HepG2 (cell line): Measurements from ENCODE around the gene SDR42E2. TPM values are rescaled to one million over a fixed set of nuclear protein-coding genes. Genes with fewer than 3 reads are reported as not detected.

Source experiments
- HNF4A ChIP-seq: sonication (generic); formaldehyde crosslinking; IDR thresholded peaks from 2 replicates; pipeline ENCODE4 v1.4.0; 2020; ENCODE audit warnings: missing genetic modification reagents
- HOXA5 ChIP-seq: sonication (generic); formaldehyde crosslinking; IDR thresholded peaks from 2 replicates; pipeline ENCODE4 v1.4.0; 2020; ENCODE audit warnings: missing genetic modification reagents
- KLF16 ChIP-seq, 2 experiments: sonication (generic) in 1 of 2; formaldehyde crosslinking in 1 of 2; IDR thresholded peaks; 2 replicates each; pipeline versions ENCODE4 v1.6.1 to v1.8.0; 2016 to 2023; ENCODE audit warnings: missing genetic modification reagents in 2 of 2, missing compliant biosample characterization in 1 of 2
- MAZ ChIP-seq, 2 experiments: sonication (generic) in 1 of 2; formaldehyde crosslinking in 1 of 2; IDR thresholded peaks; 2 replicates each; pipeline versions ENCODE4 v1.5.0 to v1.6.1; 2012 to 2020; ENCODE audit warnings: low read depth in 2 of 2, mild to moderate bottlenecking in 2 of 2, borderline replicate concordance in 1 of 2, improper control_type of control experiment in 1 of 2, low read length in 1 of 2, missing genetic modification reagents in 1 of 2, moderate library complexity in 1 of 2
- MBNL3 ChIP-seq: fragments of 250-450 bp; sonication (Bioruptor Pico); conservative IDR thresholded peaks from 2 replicates; pipeline ENCODE4 v1.8.0; 2022; ENCODE audit warnings: mild to moderate bottlenecking, inconsistent platforms
- MED13 ChIP-seq: sonication (generic); formaldehyde crosslinking; IDR thresholded peaks from 2 replicates; pipeline ENCODE4 v1.5.0; 2020; ENCODE audit warnings: missing genetic modification reagents
- NR1H2 ChIP-seq: sonication (generic); formaldehyde crosslinking; IDR thresholded peaks from 2 replicates; pipeline ENCODE4 v1.8.1; 2022; ENCODE audit warnings: low read depth, missing genetic modification reagents, borderline replicate concordance
- PATZ1 ChIP-seq: sonication (generic); formaldehyde crosslinking; IDR thresholded peaks from 2 replicates; pipeline ENCODE4 v1.4.0; 2020; ENCODE audit warnings: missing genetic modification reagents
- PLRG1 ChIP-seq: fragments of 450-650 bp; conservative IDR thresholded peaks from 2 replicates; pipeline ENCODE4 v1.6.1; 2016
- POLR2AphosphoS2 ChIP-seq: IDR thresholded peaks from 2 replicates; pipeline ENCODE4 v1.6.1; 2011; ENCODE audit warnings: low read depth, low read length, improper control_type of control experiment
- TEAD2 ChIP-seq: sonication (generic); formaldehyde crosslinking; IDR thresholded peaks from 2 replicates; pipeline ENCODE4 v1.9.0; 2021; ENCODE audit warnings: missing genetic modification reagents
- ZHX2 ChIP-seq, 2 experiments: sonication (generic) in 1 of 2; formaldehyde crosslinking in 1 of 2; IDR thresholded peaks; 2 replicates each; pipeline versions ENCODE4 v1.6.1 to v1.9.0; 2014 to 2022; ENCODE audit warnings: antibody characterized with exemption in 1 of 2, borderline replicate concordance in 1 of 2, inconsistent platforms in 1 of 2, low read depth in 1 of 2, missing genetic modification reagents in 1 of 2
- ZNF354B ChIP-seq: sonication (generic); formaldehyde crosslinking; IDR thresholded peaks from 2 replicates; pipeline ENCODE4 v1.8.0; 2022; ENCODE audit warnings: mild to moderate bottlenecking, missing genetic modification reagents
- ZNF672 ChIP-seq: sonication (generic); formaldehyde crosslinking; IDR thresholded peaks from 2 replicates; pipeline ENCODE4 v1.8.1; 2022; ENCODE audit warnings: missing genetic modification reagents
- ZNF720 ChIP-seq: sonication (generic); formaldehyde crosslinking; IDR thresholded peaks from 2 replicates; pipeline ENCODE4 v1.4.0; 2020; ENCODE audit warnings: missing genetic modification reagents
- ZNF740 ChIP-seq: sonication (generic); formaldehyde crosslinking; IDR thresholded peaks from 2 replicates; pipeline ENCODE4 v1.4.0; 2020; ENCODE audit warnings: missing genetic modification reagents
- polyA plus RNA-seq, 8 experiments: library from polyadenylated mRNA; depleted of rRNA in 3 of 8; stranded (reverse) in 7 of 8; unstranded in 1 of 8; fragments of >200 nt; fragmentation: Illumina TruSeq in 4 of 8; extraction: Trizol in 4 of 8; gene quantifications; 2 replicates each; pipeline versions ENCODE4 v1.2.1 to v1.2.3, GENCODE V29; 2011 to 2016; ENCODE audit warnings: low read depth in 4 of 8, missing spikeins in 1 of 8, mixed read lengths in 1 of 8; ENCODE audit not compliant: insufficient read depth in 1 of 8
- total RNA-seq, 5 experiments: library from RNA; depleted of rRNA; stranded (reverse); fragments of >200 nt; fragmentation: Illumina TruSeq; extraction: Trizol; gene quantifications; 2 replicates each; pipeline ENCODE4 v1.2.3, GENCODE V29; 2016; ENCODE audit warnings: low read depth in 1 of 5
- TF ChIP-seq, protein P1 (sequence below): sonication (generic); formaldehyde crosslinking; conservative IDR thresholded peaks from 2 replicates; pipeline ENCODE4 v1.8.0; 2022; ENCODE audit warnings: missing genetic modification reagents

Gene SDR42E2
- total and polyA plus RNA-seq, 2 of the 13 experiments (the other 11 are each of a cell fraction or from before 2014, with no cell fraction given) = 0.05 to 0.11 TPM

GRCh38 chr16:22188595-22189442 is 26.5 kb downstream of the SDR42E2 start (continued):
- peak; percentile 33; the same call in 1 of the 2 replicates for TF ChIP-seq PATZ1 (CRISPR knock-in tag)
- TF ChIP-seq ZNF672 = no peak
- no peak for TF ChIP-seq MED13 (CRISPR knock-in tag)
- TF ChIP-seq ZHX2 (IDR thresholded peaks at IDR 0.05; ENCODE audit: low read depth) = no peak
- no peak for TF ChIP-seq ZHX2 (CRISPR knock-in tag; IDR thresholded peaks at IDR 0.05; ENCODE audit: borderline replicate concordance)
- TF ChIP-seq ZNF740 (CRISPR knock-in tag) = no peak; the same call in 1 of the 2 replicates
- TF ChIP-seq ZNF720 (CRISPR knock-in tag) = no peak
- TF ChIP-seq ZNF354B (CRISPR knock-in tag) = no peak
- TF ChIP-seq MAZ (IDR thresholded peaks at IDR 0.05; ENCODE audit: borderline replicate concordance, low read depth, low read length) = peak; percentile 41; the same call in 1 of the 2 replicates
- TF ChIP-seq MAZ (CRISPR knock-in tag; IDR thresholded peaks at IDR 0.05; ENCODE audit: low read depth) = peak; percentile 66; the same call in 1 of the 2 replicates
- no peak for TF ChIP-seq POLR2AphosphoS2
- TF ChIP-seq NR1H2 (CRISPR knock-in tag) = no peak
- peak in 1 of 2 experiments; percentile 60; a peak in 1 of 4 replicates for TF ChIP-seq KLF16 (CRISPR knock-in tag; IDR thresholded peaks at IDR 0.05)
- TF ChIP-seq PLRG1 = no peak
- no peak for TF ChIP-seq TEAD2 (CRISPR knock-in tag)
- TF ChIP-seq MBNL3 (CRISPR knock-in tag) = no peak
- peak; percentile 73; the same call in 1 of the 2 replicates for TF ChIP-seq HOXA5
- TF ChIP-seq HNF4A = peak; percentile 61; the same call in 1 of the 2 replicates
- TF ChIP-seq, protein P1, sequence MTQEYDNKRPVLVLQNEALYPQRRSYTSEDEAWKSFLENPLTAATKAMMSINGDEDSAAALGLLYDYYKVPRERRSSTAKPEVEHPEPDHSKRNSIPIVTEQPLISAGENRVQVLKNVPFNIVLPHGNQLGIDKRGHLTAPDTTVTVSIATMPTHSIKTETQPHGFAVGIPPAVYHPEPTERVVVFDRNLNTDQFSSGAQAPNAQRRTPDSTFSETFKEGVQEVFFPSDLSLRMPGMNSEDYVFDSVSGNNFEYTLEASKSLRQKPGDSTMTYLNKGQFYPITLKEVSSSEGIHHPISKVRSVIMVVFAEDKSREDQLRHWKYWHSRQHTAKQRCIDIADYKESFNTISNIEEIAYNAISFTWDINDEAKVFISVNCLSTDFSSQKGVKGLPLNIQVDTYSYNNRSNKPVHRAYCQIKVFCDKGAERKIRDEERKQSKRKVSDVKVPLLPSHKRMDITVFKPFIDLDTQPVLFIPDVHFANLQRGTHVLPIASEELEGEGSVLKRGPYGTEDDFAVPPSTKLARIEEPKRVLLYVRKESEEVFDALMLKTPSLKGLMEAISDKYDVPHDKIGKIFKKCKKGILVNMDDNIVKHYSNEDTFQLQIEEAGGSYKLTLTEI (CRISPR knock-in tag) = no peak
